ENCODE results near the gene RGS3.

DNA sequence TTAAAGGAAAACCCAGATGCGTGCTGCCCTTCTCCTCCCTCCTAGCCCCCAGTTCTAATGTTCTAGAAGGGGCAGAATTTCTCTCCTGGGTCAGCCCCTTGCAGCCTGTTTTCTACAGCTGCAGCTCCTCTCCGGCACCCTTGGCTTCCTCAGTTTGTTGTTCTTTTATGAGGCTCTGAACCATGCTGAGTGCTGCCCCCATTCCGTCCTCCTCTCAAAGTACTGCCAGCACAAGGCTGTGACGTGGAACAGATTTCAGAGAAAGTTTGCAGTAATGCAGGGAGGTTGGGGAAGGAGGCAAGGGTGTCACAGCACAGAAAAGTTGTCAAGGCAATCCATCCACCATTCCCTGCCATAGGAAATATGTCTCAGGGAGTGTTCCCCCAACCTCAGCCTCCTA is 63.3 kb downstream of the RGS3 start:
- TF ChIP-seq, protein P1, sequence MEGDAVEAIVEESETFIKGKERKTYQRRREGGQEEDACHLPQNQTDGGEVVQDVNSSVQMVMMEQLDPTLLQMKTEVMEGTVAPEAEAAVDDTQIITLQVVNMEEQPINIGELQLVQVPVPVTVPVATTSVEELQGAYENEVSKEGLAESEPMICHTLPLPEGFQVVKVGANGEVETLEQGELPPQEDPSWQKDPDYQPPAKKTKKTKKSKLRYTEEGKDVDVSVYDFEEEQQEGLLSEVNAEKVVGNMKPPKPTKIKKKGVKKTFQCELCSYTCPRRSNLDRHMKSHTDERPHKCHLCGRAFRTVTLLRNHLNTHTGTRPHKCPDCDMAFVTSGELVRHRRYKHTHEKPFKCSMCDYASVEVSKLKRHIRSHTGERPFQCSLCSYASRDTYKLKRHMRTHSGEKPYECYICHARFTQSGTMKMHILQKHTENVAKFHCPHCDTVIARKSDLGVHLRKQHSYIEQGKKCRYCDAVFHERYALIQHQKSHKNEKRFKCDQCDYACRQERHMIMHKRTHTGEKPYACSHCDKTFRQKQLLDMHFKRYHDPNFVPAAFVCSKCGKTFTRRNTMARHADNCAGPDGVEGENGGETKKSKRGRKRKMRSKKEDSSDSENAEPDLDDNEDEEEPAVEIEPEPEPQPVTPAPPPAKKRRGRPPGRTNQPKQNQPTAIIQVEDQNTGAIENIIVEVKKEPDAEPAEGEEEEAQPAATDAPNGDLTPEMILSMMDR (IDR thresholded peaks at IDR 0.05), result no peak
- TF ChIP-seq POLR2A (IDR thresholded peaks at IDR 0.05), result peak in 1 of 2 donors; percentile 56

Data from thyroid gland (tissue), 4 donors.